CD4-positive, CD25-positive, alpha-beta regulatory T cell (primary cell): ENCODE measurements around the gene DNAJB8. TPM values are rescaled to one million over a fixed set of nuclear protein-coding genes. Genes with fewer than 3 reads are reported as not detected.
A peak's percentile ranks its signal among the peaks of the same experiment; 100 is the strongest.

Source experiments
- ATAC-seq, 2 donors: fragments of 150-1000 bp; cut with Tn5 transposase; one replicate each; pipeline ENCODE4 v1.10.0; 2021; ENCODE audit warnings: low read depth in 2 of 2, moderate number of reproducible peaks in 2 of 2, moderate library complexity in 1 of 2
- DNase-seq, 3 donors: peaks; one replicate each; pipeline versions ENCODE4 v3.0.0 to v3.0.0-alpha.2; 2012 to 2022; ENCODE audit warnings: mixed read lengths in 1 of 3
- H3K27ac ChIP-seq: one replicate; pipeline ENCODE4 v1.7.0; 2013; ENCODE audit warnings: mild to moderate bottlenecking, low read length; ENCODE audit not compliant: insufficient read depth, poor library complexity, severe bottlenecking
- H3K27me3 ChIP-seq: one replicate; pipeline ENCODE4 v1.7.0; 2013; ENCODE audit warnings: low read length; ENCODE audit not compliant: control insufficient read depth, insufficient read depth
- H3K36me3 ChIP-seq: one replicate; pipeline ENCODE4 v1.7.0; 2013; ENCODE audit warnings: mild to moderate bottlenecking, low read length, moderate library complexity; ENCODE audit not compliant: control insufficient read depth, insufficient read depth
- H3K4me1 ChIP-seq: 2 replicates; pipeline ENCODE4 v1.7.0; 2013; ENCODE audit warnings: mild to moderate bottlenecking, low read length; ENCODE audit not compliant: insufficient read depth, control insufficient read depth, poor library complexity, severe bottlenecking
- H3K4me3 ChIP-seq: one replicate; pipeline ENCODE4 v1.7.0; 2013; ENCODE audit warnings: low read depth, mild to moderate bottlenecking, low read length, moderate library complexity
- H3K9me3 ChIP-seq, 2 experiments: 1 replicate in 1 of 2; 2 replicates in 1 of 2; pipeline ENCODE4 v1.7.0; 2013; ENCODE audit warnings: low read length in 2 of 2, mild to moderate bottlenecking in 1 of 2, moderate library complexity in 1 of 2; ENCODE audit not compliant: control insufficient read depth in 2 of 2
- H3K27ac Mint-ChIP-seq, 3 donors: one replicate each; pipeline ENCODE4 v1.8.0; 2020 to 2022; ENCODE audit warnings: mild to moderate bottlenecking in 3 of 3, mixed read lengths in 3 of 3, moderate library complexity in 2 of 3
- H3K27me3 Mint-ChIP-seq: one replicate; pipeline ENCODE4 v1.8.0; 2022; ENCODE audit warnings: mild to moderate bottlenecking, mixed read lengths
- H3K36me3 Mint-ChIP-seq: one replicate; pipeline ENCODE4 v1.8.0; 2020; ENCODE audit warnings: mixed read lengths
- H3K4me1 Mint-ChIP-seq, 4 donors: one replicate each; pipeline ENCODE4 v1.8.0; 2020 to 2022; ENCODE audit warnings: mixed read lengths in 4 of 4, mild to moderate bottlenecking in 1 of 4
- H3K4me3 Mint-ChIP-seq, 4 donors: one replicate each; pipeline ENCODE4 v1.8.0; 2020 to 2022; ENCODE audit warnings: mild to moderate bottlenecking in 4 of 4, mixed read lengths in 4 of 4, moderate library complexity in 3 of 4
- H3K9me3 Mint-ChIP-seq, 7 donors: one replicate each; pipeline ENCODE4 v1.8.0; 2020 to 2022; ENCODE audit warnings: mixed read lengths in 7 of 7, mild to moderate bottlenecking in 3 of 7, moderate library complexity in 2 of 7
- polyA plus RNA-seq, 4 donors: library from polyadenylated mRNA; unstranded; fragments of 300-500 nt; fragmentation: Illumina TruSeq; gene quantifications; one replicate each; pipeline ENCODE4 v1.2.3, GENCODE V29; 2021
- total RNA-seq: library from RNA; stranded (reverse); gene quantifications from one replicate; pipeline ENCODE4 v1.2.3, GENCODE V29; 2022

DNAJB8 gene
- total and polyA plus RNA-seq, 5 donors from 2014 or later, result not detected

DNA sequence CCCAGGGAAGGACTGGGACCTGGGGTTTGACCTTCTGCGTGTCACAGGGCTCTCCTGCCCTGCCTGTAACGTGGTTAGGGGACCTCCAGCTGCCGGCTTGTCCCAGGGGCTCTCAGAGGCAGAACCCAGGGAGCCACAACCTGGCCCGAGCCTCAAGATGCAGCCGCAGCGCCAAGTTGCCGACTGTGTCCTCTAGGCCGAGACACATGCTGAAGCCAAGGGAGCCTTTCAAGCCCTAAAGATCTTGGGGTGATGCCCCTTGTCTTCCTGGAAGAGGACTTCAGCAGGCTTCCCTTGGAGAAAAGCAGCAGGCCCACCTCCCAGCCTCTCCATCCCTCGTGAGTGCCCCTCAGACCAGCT is 7.2 kb downstream of the DNAJB8 start:
- Histone ChIP-seq H3K27me3 (no peaks in the 10 kb centered on the region), H3K36me3 (no peaks in the 10 kb centered on the region), H3K27ac (no peak overlapping the region), H3K4me3 (no peak overlapping the region), H3K9me3 (no peaks in the 10 kb centered on the region), H3K4me1 (no peaks in the 10 kb centered on the region)
- ATAC-seq, result no peak
- peak overlapping the region in 1 of 3 donors; percentile 23 for H3K27ac Mint-ChIP-seq
- H3K36me3 Mint-ChIP-seq, result no peaks in the 10 kb centered on the region
- no peaks in the 10 kb centered on the region for H3K9me3 Mint-ChIP-seq
- DNase-seq, result no peak
- H3K27me3 Mint-ChIP-seq, result peaks cover 5% of the 10 kb centered on the region
- no peaks in the 10 kb centered on the region for H3K4me1 Mint-ChIP-seq
- no peak overlapping the region for H3K4me3 Mint-ChIP-seq

DNA sequence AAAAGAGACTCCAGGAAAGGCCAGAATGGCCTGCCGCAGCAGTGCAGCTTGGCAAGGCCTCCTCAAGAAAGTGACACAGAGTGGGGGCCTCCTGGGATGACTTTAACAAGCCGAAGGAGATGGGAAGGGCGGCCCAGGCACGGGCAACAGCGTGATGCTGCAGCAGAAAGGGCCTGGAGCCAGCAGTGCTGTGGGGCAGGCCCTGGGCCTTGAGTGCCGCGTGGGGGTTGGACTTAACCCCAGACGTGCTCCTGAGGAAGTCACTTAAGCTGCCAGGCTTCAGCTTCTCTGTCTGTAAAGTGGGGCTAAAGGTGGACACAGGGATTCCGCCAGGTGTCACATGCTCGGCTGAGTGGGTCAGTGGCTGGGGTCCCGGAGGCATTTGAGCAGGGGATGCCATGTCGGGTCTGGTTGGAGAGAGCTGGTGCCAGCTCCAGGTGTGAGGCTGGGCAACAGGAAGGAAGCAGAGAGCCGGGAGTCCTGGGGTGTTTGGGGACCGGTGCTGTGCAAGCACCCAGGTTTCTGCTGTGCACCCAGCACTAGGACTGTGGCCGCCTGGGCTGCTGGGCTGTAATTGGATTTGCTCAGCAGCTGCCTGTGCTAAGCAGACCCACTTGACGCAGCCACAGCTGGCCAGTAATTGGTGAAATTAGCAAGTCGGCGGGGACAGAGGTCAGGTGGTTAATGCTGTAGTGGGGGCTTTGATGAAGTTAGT is 7.8 kb downstream of the DNAJB8 start:
- no peaks in the 10 kb centered on the region for H3K36me3 ChIP-seq
- Mint-ChIP-seq H3K4me3 (no peak overlapping the region), H3K36me3 (no peaks in the 10 kb centered on the region), H3K9me3 (no peaks in the 10 kb centered on the region), H3K27me3 (peaks cover 9% of the 10 kb centered on the region), H3K27ac (peak overlapping the region in 1 of 3 donors; percentile 23), H3K4me1 (no peaks in the 10 kb centered on the region)
- no peaks in the 10 kb centered on the region for H3K9me3 ChIP-seq
- H3K4me3 ChIP-seq, result no peak overlapping the region
- H3K4me1 ChIP-seq, result no peaks in the 10 kb centered on the region
- ATAC-seq, result no peak
- H3K27ac ChIP-seq, result no peak overlapping the region
- no peaks in the 10 kb centered on the region for H3K27me3 ChIP-seq
- no peak for DNase-seq

DNA sequence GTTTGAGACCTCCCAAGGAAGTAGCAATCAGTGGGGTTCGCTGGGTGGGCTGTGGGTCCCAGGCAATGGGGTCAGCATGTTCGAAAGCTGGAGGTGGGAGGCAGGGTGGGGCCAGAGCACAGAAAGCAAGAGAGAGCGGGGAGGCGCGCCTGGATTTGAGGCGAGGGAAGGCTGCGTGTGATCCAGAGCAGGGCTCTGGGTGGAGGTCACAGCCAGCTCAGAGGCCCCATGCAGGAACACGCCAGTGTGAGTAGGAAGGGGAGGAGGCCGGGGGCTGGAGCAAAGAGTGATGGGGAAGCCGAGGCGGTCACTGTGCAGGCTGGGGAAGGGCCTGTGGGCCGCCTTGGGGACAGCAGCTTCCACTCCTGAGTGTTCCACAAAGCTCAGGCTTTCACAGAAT is 8.8 kb downstream of the DNAJB8 start:
- H3K4me3 Mint-ChIP-seq, result no peak overlapping the region
- H3K9me3 Mint-ChIP-seq, result no peaks in the 10 kb centered on the region
- Histone ChIP-seq H3K4me3 (no peak overlapping the region), H3K27ac (no peak overlapping the region), H3K27me3 (no peaks in the 10 kb centered on the region), H3K36me3 (no peaks in the 10 kb centered on the region), H3K4me1 (no peaks in the 10 kb centered on the region), H3K9me3 (no peaks in the 10 kb centered on the region)
- no peaks in the 10 kb centered on the region for H3K4me1 Mint-ChIP-seq
- no peaks in the 10 kb centered on the region for H3K36me3 Mint-ChIP-seq
- ATAC-seq (no peak), DNase-seq (no peak)
- no peak overlapping the region for H3K27ac Mint-ChIP-seq
- peaks cover 11% of the 10 kb centered on the region for H3K27me3 Mint-ChIP-seq

DNA sequence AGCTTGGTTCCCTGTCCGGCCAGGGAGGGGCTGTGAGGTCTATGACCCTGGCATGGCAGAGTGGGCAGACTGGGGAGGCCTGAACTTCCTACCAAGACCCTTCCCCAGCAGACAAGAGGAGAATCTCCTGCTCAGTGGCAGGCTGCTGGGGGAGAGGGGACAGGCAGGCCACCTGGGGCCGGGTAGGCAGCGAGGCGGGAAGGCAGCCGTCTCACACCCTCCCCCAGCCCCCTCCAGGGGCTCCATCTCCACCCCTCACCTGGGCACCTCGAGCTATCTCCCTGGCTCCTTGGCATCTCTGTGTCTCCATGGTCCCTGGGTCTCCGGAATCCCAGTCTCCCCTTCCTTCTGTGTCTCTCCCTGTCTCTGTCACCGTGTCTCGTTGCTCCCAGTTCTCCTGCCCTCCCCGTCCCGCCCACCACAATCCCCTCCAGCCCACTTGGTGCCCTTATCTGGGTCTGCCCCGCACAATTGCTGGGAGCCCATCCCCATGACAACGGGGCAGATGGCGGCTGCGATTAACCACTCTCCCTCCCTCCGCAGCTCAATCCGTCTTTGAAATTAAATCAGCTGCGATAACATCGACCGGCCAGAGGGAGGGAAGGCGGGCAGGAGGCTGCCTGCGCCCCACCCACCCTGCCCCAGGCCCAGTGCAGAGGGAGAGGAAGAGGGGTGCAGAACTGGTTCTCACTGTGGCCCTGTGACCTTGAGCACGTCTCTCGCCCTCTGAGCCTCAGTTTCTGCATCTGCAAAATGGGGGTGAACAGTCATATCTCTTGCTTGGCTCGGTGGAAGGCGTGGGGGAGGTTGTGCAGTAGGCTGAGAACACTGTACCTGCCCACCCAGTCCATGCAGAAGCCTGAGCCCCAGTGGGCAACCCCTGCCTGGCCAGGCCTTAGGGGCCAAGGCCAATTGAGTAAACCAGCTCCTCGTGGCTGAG is 9.6 kb downstream of the DNAJB8 start:
- H3K27ac ChIP-seq, result no peak overlapping the region

DNA sequence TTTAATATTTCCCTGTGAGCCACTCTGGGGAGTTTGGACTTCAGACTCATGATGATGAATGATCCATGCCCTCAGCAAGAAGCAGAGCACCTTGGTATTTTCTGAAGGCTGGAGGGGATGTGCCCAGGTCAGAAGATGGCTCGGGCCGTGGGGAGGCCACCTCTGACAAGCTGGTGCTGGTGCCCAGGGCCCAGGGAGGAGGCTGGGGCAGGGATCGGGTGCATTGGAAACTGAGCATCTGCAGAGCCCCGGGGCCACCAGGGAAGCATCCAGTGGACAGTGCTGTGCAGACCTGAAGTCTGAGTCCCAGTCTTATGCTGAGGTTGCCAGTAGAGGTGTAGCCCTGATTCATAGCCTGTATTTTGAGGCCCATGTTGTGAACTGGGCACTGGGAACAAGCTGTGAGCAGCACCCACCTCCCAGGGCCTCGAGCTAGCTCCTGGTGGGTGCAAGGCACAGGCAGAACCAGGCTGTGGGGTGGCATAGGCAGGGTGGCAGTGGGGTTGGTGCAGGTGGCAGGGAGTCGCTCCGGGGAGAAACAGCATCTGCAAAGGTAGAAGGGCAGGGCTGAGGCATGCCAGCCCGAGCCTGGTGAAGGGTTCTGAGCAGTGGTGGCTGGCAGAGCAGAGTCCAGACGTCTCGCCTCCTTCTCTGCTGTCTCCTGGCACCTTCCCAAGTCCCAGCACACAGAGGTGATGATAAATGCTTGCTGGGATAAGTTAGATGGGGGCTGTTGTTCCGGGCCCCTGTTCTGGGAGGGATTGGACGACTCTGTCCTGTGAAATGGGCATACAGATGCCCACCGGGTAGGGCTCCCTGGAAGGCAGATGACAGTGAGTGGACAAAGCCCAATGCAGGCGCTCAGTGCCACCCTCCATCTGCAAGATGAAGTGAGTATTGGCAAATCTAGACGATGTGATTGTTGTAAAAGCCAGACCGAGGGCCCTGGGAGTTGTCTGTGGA is 10.6 kb downstream of the DNAJB8 start:
- no peak overlapping the region for H3K4me3 ChIP-seq
- no peaks in the 10 kb centered on the region for H3K4me1 ChIP-seq
- no peaks in the 10 kb centered on the region for H3K27me3 ChIP-seq
- H3K9me3 Mint-ChIP-seq, result no peaks in the 10 kb centered on the region
- no peak overlapping the region for H3K27ac Mint-ChIP-seq
- no peak overlapping the region for H3K27ac ChIP-seq
- DNase-seq (no peak), ATAC-seq (no peak)
- H3K4me1 Mint-ChIP-seq, result no peaks in the 10 kb centered on the region
- H3K36me3 ChIP-seq, result no peaks in the 10 kb centered on the region
- no peak overlapping the region for H3K4me3 Mint-ChIP-seq
- peaks cover 1% of the 10 kb centered on the region for H3K36me3 Mint-ChIP-seq
- no peaks in the 10 kb centered on the region for H3K9me3 ChIP-seq
- peaks cover 11% of the 10 kb centered on the region for H3K27me3 Mint-ChIP-seq

More for the DNA sequence above, 9.6 kb downstream of the DNAJB8 start:
- Mint-ChIP-seq H3K4me3 (no peak overlapping the region), H3K36me3 (no peaks in the 10 kb centered on the region), H3K4me1 (no peaks in the 10 kb centered on the region), H3K9me3 (no peaks in the 10 kb centered on the region), H3K27me3 (peaks cover 11% of the 10 kb centered on the region), H3K27ac (no peak overlapping the region)
- no peaks in the 10 kb centered on the region for H3K27me3 ChIP-seq
- DNase-seq, result no peak
- no peak for ATAC-seq
- no peak overlapping the region for H3K4me3 ChIP-seq
- H3K4me1 ChIP-seq, result no peaks in the 10 kb centered on the region
- no peaks in the 10 kb centered on the region for H3K9me3 ChIP-seq
- no peaks in the 10 kb centered on the region for H3K36me3 ChIP-seq

DNA sequence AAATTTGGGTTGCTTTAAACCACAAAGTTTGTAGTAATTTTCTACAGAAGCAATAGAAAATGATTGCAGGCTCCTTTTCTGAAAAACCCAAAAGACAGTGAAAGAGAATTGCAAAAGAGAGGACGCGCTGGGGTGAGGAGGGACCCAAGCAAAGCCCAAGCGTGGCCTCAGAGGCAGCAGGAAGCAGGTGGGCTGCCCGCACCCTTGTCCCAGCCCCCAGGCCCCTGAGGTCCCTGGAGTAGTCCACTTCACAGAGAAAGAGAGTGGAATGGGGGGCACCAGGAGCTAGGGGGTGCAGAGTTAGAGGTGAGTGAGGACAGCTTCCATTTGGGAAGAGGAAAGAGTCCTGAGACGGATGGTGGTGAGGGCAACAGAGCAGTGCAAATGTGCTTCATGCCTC is 11.6 kb downstream of the DNAJB8 start:
- no peak for ATAC-seq
- Histone ChIP-seq H3K27ac (no peak overlapping the region), H3K9me3 (no peaks in the 10 kb centered on the region), H3K27me3 (no peaks in the 10 kb centered on the region), H3K36me3 (no peaks in the 10 kb centered on the region), H3K4me1 (no peaks in the 10 kb centered on the region), H3K4me3 (no peak overlapping the region)
- Mint-ChIP-seq H3K27ac (no peak overlapping the region), H3K36me3 (peaks cover 4% of the 10 kb centered on the region), H3K27me3 (peaks cover 11% of the 10 kb centered on the region), H3K9me3 (peaks cover 0 to 3% (median 0%) of the 10 kb centered on the region in 7 donors), H3K4me1 (no peaks in the 10 kb centered on the region), H3K4me3 (no peak overlapping the region)
- no peak for DNase-seq

DNA sequence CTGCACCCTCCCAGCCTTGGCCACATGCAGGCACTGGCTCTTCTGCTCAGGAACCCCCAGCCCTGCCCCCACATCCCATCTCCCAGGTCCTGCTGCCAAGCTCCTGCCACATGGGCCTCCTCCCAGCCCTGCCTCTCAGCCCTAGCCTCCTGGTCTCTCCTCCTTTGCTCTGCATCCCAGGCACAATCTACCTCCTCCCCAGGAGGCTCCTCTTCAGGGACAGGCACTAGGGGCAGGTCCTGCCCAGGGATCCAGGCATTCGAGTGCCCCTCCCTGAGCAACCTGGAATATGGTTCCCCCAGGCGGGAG is 12.4 kb downstream of the DNAJB8 start:
- no peak overlapping the region for H3K4me3 ChIP-seq
- H3K27ac Mint-ChIP-seq, result no peak overlapping the region
- H3K36me3 Mint-ChIP-seq, result peaks cover 4% of the 10 kb centered on the region
- H3K27me3 ChIP-seq, result no peaks in the 10 kb centered on the region
- ATAC-seq, result no peak
- H3K9me3 ChIP-seq, result no peaks in the 10 kb centered on the region
- no peak for DNase-seq
- peaks cover 11% of the 10 kb centered on the region for H3K27me3 Mint-ChIP-seq
- H3K9me3 Mint-ChIP-seq, result peaks cover 0 to 8% (median 0%) of the 10 kb centered on the region in 7 donors
- no peak overlapping the region for H3K27ac ChIP-seq
- no peak overlapping the region for H3K4me3 Mint-ChIP-seq
- H3K4me1 ChIP-seq, result no peaks in the 10 kb centered on the region
- no peaks in the 10 kb centered on the region for H3K36me3 ChIP-seq
- peaks cover 0 to 5% (median 0%) of the 10 kb centered on the region in 4 donors for H3K4me1 Mint-ChIP-seq
